HepG2 (cell line): ENCODE data around the gene COL10A1. TPM values are rescaled to one million over a fixed set of nuclear protein-coding genes. Genes with fewer than 3 reads are reported as not detected.

Source experiments
- CC2D1A ChIP-seq: sonication (generic); formaldehyde crosslinking; IDR thresholded peaks from 2 replicates; pipeline ENCODE4 v1.8.1; 2023; ENCODE audit warnings: mild to moderate bottlenecking, missing genetic modification reagents
- CHD2 ChIP-seq: IDR thresholded peaks from 2 replicates; pipeline ENCODE4 v1.6.1; 2011; ENCODE audit warnings: low read depth, low read length, improper control_type of control experiment
- HNRNPH1 ChIP-seq: fragments of 200-400 bp; formaldehyde crosslinking; optimal IDR thresholded peaks from 2 replicates; pipeline ENCODE3; 2017; ENCODE audit warnings: mild to moderate bottlenecking, low read depth, low read length
- NR2C2 ChIP-seq: sonication (generic); formaldehyde crosslinking; IDR thresholded peaks from 2 replicates; pipeline ENCODE4 v1.4.0; 2020; ENCODE audit warnings: missing genetic modification reagents, mild to moderate bottlenecking, moderate library complexity, borderline replicate concordance
- PLSCR1 ChIP-seq: sonication (generic); formaldehyde crosslinking; IDR thresholded peaks from 2 replicates; pipeline ENCODE4 v1.5.0; 2020; ENCODE audit warnings: missing genetic modification reagents, mild to moderate bottlenecking, borderline replicate concordance
- SPEN ChIP-seq: sonication (generic); formaldehyde crosslinking; IDR thresholded peaks from 2 replicates; pipeline ENCODE4 v1.5.1; 2020; ENCODE audit warnings: low read depth, mild to moderate bottlenecking, missing genetic modification reagents
- TBP ChIP-seq: sonication (generic); formaldehyde crosslinking; IDR thresholded peaks from 2 replicates; pipeline ENCODE4 v1.5.0; 2020; ENCODE audit warnings: missing genetic modification reagents
- TMF1 ChIP-seq: sonication (generic); formaldehyde crosslinking; IDR thresholded peaks from 2 replicates; pipeline ENCODE4 v1.8.1; 2022; ENCODE audit warnings: low read depth, missing genetic modification reagents
- ZBTB14 ChIP-seq: sonication (generic); formaldehyde crosslinking; IDR thresholded peaks from 2 replicates; pipeline ENCODE4 v1.4.0; 2020; ENCODE audit warnings: missing genetic modification reagents
- ZFP1 ChIP-seq: IDR thresholded peaks from 2 replicates; pipeline ENCODE4 v1.6.1; 2016
- ZGPAT ChIP-seq: IDR thresholded peaks from 2 replicates; pipeline ENCODE4 v1.6.1; 2016; ENCODE audit warnings: mild to moderate bottlenecking
- ZMYM2 ChIP-seq: sonication (generic); formaldehyde crosslinking; IDR thresholded peaks from 2 replicates; pipeline ENCODE4 v1.8.0; 2022; ENCODE audit warnings: mild to moderate bottlenecking, missing genetic modification reagents
- ZNF230 ChIP-seq: sonication (generic); formaldehyde crosslinking; IDR thresholded peaks from 2 replicates; pipeline ENCODE4 v1.4.0; 2020; ENCODE audit warnings: mild to moderate bottlenecking, missing genetic modification reagents
- ZNF468 ChIP-seq: sonication (generic); formaldehyde crosslinking; IDR thresholded peaks from 2 replicates; pipeline ENCODE4 v1.8.0; 2022; ENCODE audit warnings: mild to moderate bottlenecking, moderate library complexity, missing genetic modification reagents
- ZNF687 ChIP-seq: sonication (generic); formaldehyde crosslinking; IDR thresholded peaks from 2 replicates; pipeline ENCODE4 v1.5.1; 2020; ENCODE audit warnings: mild to moderate bottlenecking, missing genetic modification reagents, moderate library complexity
- ZNF777 ChIP-seq: sonication (generic); formaldehyde crosslinking; IDR thresholded peaks from 2 replicates; pipeline ENCODE4 v1.4.0; 2020; ENCODE audit warnings: missing genetic modification reagents
- ZNF792 ChIP-seq: IDR thresholded peaks from 2 replicates; pipeline ENCODE4 v1.6.1; 2016
- polyA plus RNA-seq, 8 experiments: library from polyadenylated mRNA; depleted of rRNA in 3 of 8; stranded (reverse) in 7 of 8; unstranded in 1 of 8; fragments of >200 nt; fragmentation: Illumina TruSeq in 4 of 8; extraction: Trizol in 4 of 8; gene quantifications; 2 replicates each; pipeline versions ENCODE4 v1.2.1 to v1.2.3, GENCODE V29; 2011 to 2016; ENCODE audit warnings: low read depth in 4 of 8, missing spikeins in 1 of 8, mixed read lengths in 1 of 8; ENCODE audit not compliant: insufficient read depth in 1 of 8
- total RNA-seq, 5 experiments: library from RNA; depleted of rRNA; stranded (reverse); fragments of >200 nt; fragmentation: Illumina TruSeq; extraction: Trizol; gene quantifications; 2 replicates each; pipeline ENCODE4 v1.2.3, GENCODE V29; 2016; ENCODE audit warnings: low read depth in 1 of 5

The COL10A1 gene
- total and polyA plus RNA-seq, 2 of the 13 experiments (the other 11 are each of a cell fraction or from before 2014, with no cell fraction given): 0.07 TPM; not detected in 1

- TF ChIP-seq ZNF687 (CRISPR knock-in tag): peak; percentile 98
- TF ChIP-seq CC2D1A (CRISPR knock-in tag): no peak
- no peak for TF ChIP-seq PLSCR1
- peak; percentile 96; the same call in 1 of the 2 replicates for TF ChIP-seq ZNF468 (CRISPR knock-in tag)
- peak; percentile 85 for TF ChIP-seq SPEN (CRISPR knock-in tag)
- 0 out of 2 replicates have a peak, but pooled peaks have one; percentile 44 for TF ChIP-seq TBP (CRISPR knock-in tag)
- TF ChIP-seq TMF1 (CRISPR knock-in tag): no peak; the same call in 1 of the 2 replicates
- TF ChIP-seq ZBTB14: peak; percentile 65
- no peak for TF ChIP-seq HNRNPH1
- TF ChIP-seq ZNF792 (CRISPR knock-in tag): peak; percentile 89
- TF ChIP-seq ZNF777 (CRISPR knock-in tag): peak; percentile 82
- TF ChIP-seq ZMYM2: peak; percentile 86
- no peak for TF ChIP-seq ZFP1
- peak; percentile 97; the same call in 1 of the 2 replicates for TF ChIP-seq ZNF230
- no peak; the same call in 1 of the 2 replicates for TF ChIP-seq CHD2
- peak; percentile 77 for TF ChIP-seq NR2C2 (CRISPR knock-in tag)
- TF ChIP-seq ZGPAT (CRISPR knock-in tag): peak; percentile 94; the same call in 1 of the 2 replicates
Measured at GRCh38 chr6:116100419-116101301, 25.3 kb downstream of the COL10A1 start, which contains the start of gene NT5DC1 (continued).
